ENCODE results near the gene CDR2L. TPM values are rescaled to one million over a fixed set of nuclear protein-coding genes. Genes with fewer than 3 reads are reported as not detected.

CDR2L gene
- 10 to 100 TPM in 6 of 8 experiments, 1 to 10 TPM in 2; 8.1 to 18.0 (median 13.6) TPM for total RNA-seq

DNA sequence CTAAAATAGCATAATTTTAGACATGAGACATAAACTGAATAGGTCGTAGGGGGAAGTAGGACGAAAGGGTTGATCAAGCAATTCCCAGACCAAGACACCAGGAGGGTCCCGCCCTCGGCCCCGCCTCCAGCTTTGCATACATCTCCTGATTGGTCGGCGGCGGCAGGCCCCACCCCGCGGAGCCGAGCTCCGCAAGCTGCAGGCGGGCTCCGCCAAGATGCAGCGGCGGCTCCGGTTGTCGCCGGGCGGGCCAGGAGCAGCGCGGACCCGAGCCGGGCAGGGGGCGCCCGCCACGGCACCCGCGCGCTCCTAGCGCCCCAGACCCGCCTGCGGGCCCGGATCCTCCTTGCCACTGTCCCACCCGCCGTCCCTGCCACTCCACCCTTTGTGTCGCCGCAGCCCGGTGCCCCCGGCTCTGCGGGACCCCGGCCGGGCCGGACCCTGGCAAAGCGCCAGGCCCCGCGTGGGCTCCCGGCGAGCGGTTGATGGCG, at the start of gene CDR2L:
CDR2L (plus strand) TSS at position 215 of the 491 bp plus-strand sequence. CDS start 412 bp downstream, outside the sequence.
- peak within 1 kb of the TSS; percentile 76 to 88 (median 81) for H3K4me3 ChIP-seq
- 0% methylated on average over 2 of the region's 51 CpGs; no CpG with 5 or more reads in 8 of the 10 experiments for WGBS, 10 experiments
- H3K4me1 ChIP-seq (replicated peaks in 1 of 2), result peaks cover 2 to 16% of the 10 kb centered on the region in 2 donors
- H3K27ac ChIP-seq, result peak within 1 kb of the TSS; percentile 88 to 92
- in situ Hi-C loops (cut with MboI; ENCODE audit: low pct_unique_long_range_greater_than_20kb in 2 of 9, low sequenced_read_pairs in 9 of 9, unreplicated experiment in 9 of 9), result no loop called here
- ATAC-seq (replicated peaks in 6 of 8), result peak; percentile 78 to 89 (median 85)

DNA sequence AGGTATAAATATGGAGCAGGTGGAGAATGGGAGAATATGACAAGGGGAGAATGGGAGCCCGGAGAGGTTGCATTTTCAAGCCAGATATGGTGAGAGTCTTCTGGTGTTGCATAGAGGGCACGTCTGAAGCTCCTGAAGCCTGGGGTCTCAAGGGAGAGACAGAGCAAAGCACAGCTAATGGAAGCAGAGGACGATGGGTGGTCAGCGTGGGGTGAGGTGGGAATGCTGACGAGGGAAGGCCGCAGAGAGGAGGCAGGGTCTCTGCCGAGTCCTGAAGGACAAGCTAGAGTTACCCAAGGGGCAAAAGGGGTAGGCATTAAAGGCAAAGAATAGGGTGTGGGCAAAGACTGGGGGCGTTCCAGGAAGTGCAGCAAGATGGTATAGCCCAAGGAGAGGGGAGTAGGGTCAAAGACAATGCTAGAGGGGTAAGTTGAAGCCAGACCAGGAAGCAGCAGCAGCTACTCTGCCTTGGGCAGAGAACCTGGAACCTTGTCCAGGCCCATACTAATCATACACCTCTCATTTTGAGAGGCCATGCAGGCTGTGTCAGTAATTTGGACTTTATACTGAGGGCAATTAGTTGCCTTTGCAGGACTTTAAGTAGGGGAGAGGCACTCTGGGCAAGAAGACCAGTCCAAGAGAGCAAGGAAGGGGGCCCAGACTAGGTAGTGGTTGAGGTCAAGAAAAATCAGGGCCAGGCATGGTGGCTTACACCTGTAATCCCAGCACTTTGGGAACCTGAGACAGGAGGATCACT, 49.1 kb upstream of the CDR2L start:
- in situ Hi-C loops (cut with MboI; ENCODE audit: low pct_unique_long_range_greater_than_20kb in 2 of 9, low sequenced_read_pairs in 9 of 9, unreplicated experiment in 9 of 9), result no loop called here
- Histone ChIP-seq H3K27ac (no peak overlapping the region), H3K4me1 (replicated peaks in 1 of 2) (peaks cover 5 to 7% of the 10 kb centered on the region in 2 donors), H3K4me3 (no peak overlapping the region)
- no peak for ATAC-seq (replicated peaks in 6 of 8)
- WGBS, 10 experiments, result 8 to 90% (median 20%) methylated on average over 2 to 6 of the region's 8 CpGs; no CpG with 5 or more reads in 2 of the 10 experiments

DNA sequence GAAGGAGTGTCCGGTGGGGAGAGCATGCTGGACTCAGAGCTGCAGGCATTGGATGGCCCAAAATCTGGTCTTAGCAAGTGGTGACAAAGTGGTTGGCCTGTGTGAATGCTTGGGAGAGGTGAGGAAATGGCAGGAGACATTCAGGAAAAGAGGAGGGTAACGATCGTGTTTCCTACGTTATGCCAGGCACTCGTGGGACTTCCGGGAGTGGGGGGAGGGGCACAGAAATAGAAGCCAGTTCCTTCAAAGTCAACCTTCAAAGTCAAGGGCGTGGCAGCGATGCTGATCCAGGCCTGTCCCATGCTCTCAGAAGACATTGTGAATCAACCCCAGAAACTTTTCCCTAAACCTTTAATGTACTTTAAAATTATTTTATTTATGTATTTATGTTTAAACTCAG, 47.9 kb upstream of the CDR2L start:
- in situ Hi-C loops (cut with MboI; ENCODE audit: low pct_unique_long_range_greater_than_20kb in 2 of 9, low sequenced_read_pairs in 9 of 9, unreplicated experiment in 9 of 9), result no loop called here
- no peak for ATAC-seq (replicated peaks in 6 of 8)
- Histone ChIP-seq H3K4me1 (replicated peaks in 1 of 2) (peaks cover 5 to 7% of the 10 kb centered on the region in 2 donors), H3K4me3 (no peak overlapping the region), H3K27ac (no peak overlapping the region)
- WGBS, 10 experiments, result 11 to 64% (median 41%) methylated on average over 2 to 7 of the region's 8 CpGs; no CpG with 5 or more reads in 4 of the 10 experiments

DNA sequence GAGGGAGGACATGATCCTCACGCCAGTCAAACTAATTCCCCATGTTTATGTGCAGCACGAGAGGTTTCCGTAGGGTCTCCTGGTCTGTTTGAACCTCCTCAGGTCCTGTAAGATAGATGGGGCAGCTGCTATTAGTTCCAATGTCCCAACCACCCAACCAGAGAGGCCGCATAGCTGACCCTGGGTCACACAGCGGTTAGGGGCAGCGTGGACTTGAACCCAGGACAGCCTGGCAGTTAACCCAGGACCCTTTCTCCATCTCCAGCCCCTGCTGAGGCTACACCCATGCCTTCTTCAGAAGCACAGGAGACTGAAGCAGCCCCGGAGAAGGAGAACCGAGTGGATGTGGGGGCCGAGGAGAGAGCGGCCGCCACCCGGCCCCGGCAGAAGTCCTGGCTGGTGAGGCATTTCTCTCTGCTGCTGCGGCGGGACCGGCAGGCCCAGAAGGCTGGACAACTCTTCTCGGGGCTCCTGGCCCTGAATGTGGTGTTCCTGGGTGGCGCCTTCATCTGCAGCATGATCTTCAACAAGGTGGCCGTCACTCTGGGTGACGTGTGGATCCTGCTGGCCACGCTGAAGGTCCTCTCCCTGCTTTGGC, 46.2 kb upstream of the CDR2L start:
- in situ Hi-C loops (cut with MboI; ENCODE audit: low pct_unique_long_range_greater_than_20kb in 2 of 9, low sequenced_read_pairs in 9 of 9, unreplicated experiment in 9 of 9), result no loop called here
- ATAC-seq (replicated peaks in 6 of 8), result no peak
- no peak overlapping the region for H3K27ac ChIP-seq
- 0 to 100% (median 42%) methylated on average over 1 to 5 of the region's 21 CpGs; no CpG with 5 or more reads in 4 of the 10 experiments for WGBS, 10 experiments
- H3K4me1 ChIP-seq (replicated peaks in 1 of 2), result no peaks in the 10 kb centered on the region
- H3K4me3 ChIP-seq, result no peak overlapping the region

DNA sequence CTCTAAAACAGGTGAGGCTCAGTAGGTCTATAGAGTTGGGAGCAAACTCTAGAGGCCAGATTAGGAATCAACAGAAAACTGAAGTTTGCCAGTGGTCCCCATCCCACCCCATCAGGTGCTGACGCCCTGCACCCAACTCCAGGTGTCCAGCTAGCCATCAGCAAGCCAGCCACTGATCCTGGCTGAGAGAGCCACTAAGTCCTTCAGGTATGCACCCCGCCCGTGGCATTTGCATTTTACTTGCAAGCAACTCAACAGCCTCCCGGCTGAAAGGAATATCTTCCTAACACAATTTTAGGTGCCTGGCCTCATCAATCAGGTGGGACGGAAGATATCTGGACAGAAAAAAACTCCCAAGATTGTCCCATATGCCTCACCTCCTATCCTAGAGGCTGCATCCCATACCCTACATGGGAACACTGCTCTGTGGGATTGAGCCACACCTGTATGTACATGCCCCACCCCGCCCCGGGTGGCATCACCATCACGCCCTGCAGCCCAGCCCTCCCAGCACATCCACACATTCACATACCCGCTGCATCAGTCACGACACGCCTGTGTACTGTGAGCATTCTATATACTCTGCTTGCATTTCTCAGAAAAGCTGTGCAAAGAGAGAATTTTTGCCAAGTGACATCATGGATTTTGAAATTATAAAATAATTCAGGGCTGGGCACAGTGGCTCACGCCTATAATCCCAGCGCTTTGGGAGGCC, 43.5 kb upstream of the CDR2L start:
- in situ Hi-C loops (cut with MboI; ENCODE audit: low pct_unique_long_range_greater_than_20kb in 2 of 9, low sequenced_read_pairs in 9 of 9, unreplicated experiment in 9 of 9), result no loop called here
- peak in 3 of 8 experiments; percentile 52 to 99 (median 97) for ATAC-seq (replicated peaks in 6 of 8)
- Histone ChIP-seq H3K4me1 (replicated peaks in 1 of 2) (no peaks in the 10 kb centered on the region), H3K4me3 (no peak overlapping the region), H3K27ac (no peak overlapping the region)
- WGBS, 10 experiments, result 16 to 82% (median 43%) methylated on average over 3 to 6 of the region's 13 CpGs; no CpG with 5 or more reads in 4 of the 10 experiments

DNA sequence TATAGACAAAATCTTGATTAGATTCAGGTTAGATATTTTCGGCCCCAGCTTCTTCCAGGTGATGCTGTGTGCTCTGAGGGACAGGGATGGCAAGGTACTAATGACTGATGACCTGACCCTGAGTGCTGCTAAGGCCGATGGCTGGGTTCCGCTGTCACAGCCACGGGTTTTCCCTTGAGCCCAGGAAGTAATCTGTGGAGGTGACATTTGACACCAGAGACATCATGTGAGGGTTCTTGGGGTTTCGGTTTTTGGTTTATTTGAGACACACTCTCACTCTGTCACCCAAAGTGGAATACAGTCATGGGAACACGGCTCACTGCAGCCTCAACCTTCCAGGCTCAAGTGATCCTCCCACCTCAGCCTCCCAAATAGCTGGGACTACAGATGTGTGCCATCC, 41.9 kb upstream of the CDR2L start:
- in situ Hi-C loops (cut with MboI; ENCODE audit: low pct_unique_long_range_greater_than_20kb in 2 of 9, low sequenced_read_pairs in 9 of 9, unreplicated experiment in 9 of 9), result no loop called here
- 0 to 100% (median 37%) methylated on average over 1 to 6 of the region's 6 CpGs; no CpG with 5 or more reads in 3 of the 10 experiments for WGBS, 10 experiments

DNA sequence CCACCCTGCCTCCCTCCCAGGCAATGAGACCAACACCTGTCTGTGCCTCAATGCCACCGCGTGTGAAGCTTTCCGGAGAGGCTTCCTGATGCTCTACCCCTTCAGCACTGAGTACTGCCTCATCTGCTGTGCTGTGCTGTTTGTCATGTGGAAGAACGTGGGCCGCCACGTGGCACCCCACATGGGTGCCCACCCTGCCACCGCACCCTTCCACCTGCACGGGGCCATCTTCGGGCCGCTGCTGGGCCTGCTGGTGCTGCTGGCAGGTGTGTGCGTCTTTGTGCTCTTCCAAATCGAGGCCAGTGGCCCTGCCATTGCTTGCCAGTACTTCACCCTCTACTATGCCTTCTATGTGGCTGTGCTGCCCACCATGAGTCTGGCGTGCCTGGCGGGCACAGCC, 40.8 kb upstream of the CDR2L start:
- in situ Hi-C loops (cut with MboI; ENCODE audit: low pct_unique_long_range_greater_than_20kb in 2 of 9, low sequenced_read_pairs in 9 of 9, unreplicated experiment in 9 of 9), result no loop called here
- 60 to 100% (median 68%) methylated on average over 1 to 11 of the region's 14 CpGs; no CpG with 5 or more reads in 6 of the 10 experiments for WGBS, 10 experiments

More for the DNA sequence above, 41.9 kb upstream of the CDR2L start:
- Histone ChIP-seq H3K27ac (no peak overlapping the region), H3K4me1 (replicated peaks in 1 of 2) (no peaks in the 10 kb centered on the region), H3K4me3 (no peak overlapping the region)
- no peak for ATAC-seq (replicated peaks in 6 of 8)

DNA sequence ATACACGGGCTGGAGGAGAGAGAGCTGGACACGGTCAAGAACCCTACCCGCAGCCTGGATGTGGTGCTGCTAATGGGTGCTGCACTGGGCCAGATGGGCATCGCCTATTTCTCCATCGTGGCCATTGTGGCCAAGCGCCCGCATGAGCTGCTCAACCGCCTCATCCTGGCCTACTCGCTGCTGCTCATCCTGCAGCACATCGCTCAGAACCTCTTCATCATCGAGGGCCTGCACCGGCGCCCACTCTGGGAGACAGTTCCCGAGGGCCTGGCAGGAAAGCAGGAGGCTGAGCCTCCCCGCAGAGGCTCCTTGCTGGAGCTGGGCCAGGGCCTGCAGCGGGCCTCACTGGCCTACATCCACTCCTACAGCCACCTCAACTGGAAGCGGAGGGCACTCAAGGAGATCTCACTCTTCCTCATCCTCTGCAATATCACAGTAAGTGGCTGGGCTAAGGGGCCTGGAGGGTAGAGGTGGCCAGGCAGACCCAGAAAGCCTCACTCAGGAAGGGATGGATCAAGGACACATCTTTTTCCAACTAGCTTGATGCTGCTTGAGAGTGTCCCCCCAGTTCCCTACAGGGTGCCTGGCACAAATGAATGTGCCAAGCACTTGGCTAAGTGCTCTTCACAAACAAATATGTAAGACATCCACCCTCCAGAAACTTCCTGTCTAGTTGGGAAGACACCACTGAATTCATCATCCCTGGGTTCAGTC, 40.2 kb upstream of the CDR2L start:
- Histone ChIP-seq H3K4me3 (no peak overlapping the region), H3K27ac (no peak overlapping the region), H3K4me1 (replicated peaks in 1 of 2) (peaks cover 0 to 1% of the 10 kb centered on the region in 2 donors)
- in situ Hi-C loops (cut with MboI; ENCODE audit: low pct_unique_long_range_greater_than_20kb in 2 of 9, low sequenced_read_pairs in 9 of 9, unreplicated experiment in 9 of 9), result no loop called here
- no peak for ATAC-seq (replicated peaks in 6 of 8)
- WGBS, 10 experiments, result 70 to 100% (median 79%) methylated on average over 2 to 8 of the region's 17 CpGs; no CpG with 5 or more reads in 3 of the 10 experiments

More for the DNA sequence above, 40.8 kb upstream of the CDR2L start:
- ATAC-seq (replicated peaks in 6 of 8), result no peak
- Histone ChIP-seq H3K27ac (no peak overlapping the region), H3K4me3 (no peak overlapping the region), H3K4me1 (replicated peaks in 1 of 2) (no peaks in the 10 kb centered on the region)

DNA sequence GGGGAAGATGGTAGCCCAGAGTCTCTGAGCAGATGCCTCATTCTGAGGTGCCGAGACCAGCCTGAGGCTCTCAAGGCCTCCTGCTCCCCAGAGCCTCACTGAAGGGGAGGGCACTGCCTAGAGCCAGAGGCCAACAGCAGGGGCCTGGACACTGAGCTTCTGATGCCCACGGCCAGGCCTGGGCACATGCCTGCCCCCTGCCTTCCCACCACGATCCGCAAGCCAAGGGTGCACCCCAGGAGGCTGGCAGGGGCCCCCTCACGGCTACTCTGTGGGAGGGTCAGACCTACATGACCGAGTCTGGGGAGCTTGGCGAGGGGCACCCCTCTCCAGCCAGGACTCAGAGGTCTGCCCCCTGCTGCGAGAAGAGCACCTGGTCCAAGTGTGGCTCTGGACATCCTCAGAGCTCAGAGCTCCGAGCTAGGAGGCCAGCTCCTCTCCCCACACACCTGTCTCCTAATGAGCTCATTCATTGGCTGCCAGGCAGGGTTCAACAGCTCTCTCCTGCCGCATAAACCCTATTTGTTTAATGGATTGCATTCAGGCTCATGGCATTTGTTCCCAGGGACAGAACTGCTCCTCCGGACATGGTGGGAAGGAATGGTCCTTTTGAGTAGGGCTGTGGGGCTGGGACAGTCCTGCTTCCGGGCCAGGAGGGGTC, 37.8 kb upstream of the CDR2L start:
- peak in 5 of 8 experiments; percentile 6 to 20 (median 14) for ATAC-seq (replicated peaks in 6 of 8)
- Histone ChIP-seq H3K4me3 (no peak overlapping the region), H3K4me1 (replicated peaks in 1 of 2) (peaks cover 6 to 8% of the 10 kb centered on the region in 2 donors), H3K27ac (no peak overlapping the region)
- in situ Hi-C loops (cut with MboI; ENCODE audit: low pct_unique_long_range_greater_than_20kb in 2 of 9, low sequenced_read_pairs in 9 of 9, unreplicated experiment in 9 of 9), result no loop called here
- WGBS, 10 experiments, result 20 to 80% (median 60%) methylated on average over 1 to 3 of the region's 12 CpGs; no CpG with 5 or more reads in 5 of the 10 experiments

DNA sequence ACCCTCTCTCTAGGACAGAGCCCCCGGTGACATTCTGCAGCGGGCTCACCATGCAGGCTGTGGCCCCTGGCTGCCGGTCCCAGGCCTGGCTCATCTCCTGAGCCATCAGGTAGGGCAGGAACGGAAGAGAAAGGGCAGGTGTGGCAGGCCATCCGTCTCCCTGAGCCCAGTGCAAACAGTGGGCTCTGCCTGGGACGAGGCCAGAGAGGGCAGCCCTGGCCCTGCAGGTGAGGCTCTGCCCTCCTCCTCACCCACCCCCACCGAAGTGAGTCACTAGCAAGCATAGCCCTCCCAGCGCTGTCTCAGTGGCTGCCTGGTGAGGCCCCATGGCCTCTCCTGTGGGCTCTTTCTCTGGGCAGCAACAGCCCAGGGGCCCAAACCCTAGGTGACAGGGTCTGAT, 37.2 kb upstream of the CDR2L start:
- WGBS, 10 experiments, result 40 to 80% methylated on average over 1 of the region's 8 CpGs; no CpG with 5 or more reads in 8 of the 10 experiments
- in situ Hi-C loops (cut with MboI; ENCODE audit: low pct_unique_long_range_greater_than_20kb in 2 of 9, low sequenced_read_pairs in 9 of 9, unreplicated experiment in 9 of 9), result no loop called here
- peak in 5 of 8 experiments; percentile 32 to 60 (median 36) for ATAC-seq (replicated peaks in 6 of 8)

DNA sequence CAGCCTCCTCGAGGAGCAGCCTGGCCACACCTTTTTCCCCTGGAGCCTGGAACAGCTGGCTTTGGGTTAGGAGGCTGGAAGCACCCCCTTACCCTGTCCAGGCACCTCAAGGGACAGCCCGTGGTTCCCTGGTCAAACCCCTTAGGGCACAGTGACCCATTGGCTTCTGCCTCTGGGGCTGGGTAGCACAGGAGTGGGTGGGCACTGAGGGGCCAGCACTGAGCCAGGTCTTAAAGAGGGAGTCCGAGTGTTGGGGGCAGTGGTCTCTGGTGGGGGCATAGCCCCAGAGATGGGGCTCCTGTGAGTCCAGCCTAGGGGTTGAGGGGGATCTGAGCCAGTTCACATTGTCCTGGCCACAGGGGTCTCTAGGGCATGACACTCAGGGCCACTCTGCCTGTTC, 36.4 kb upstream of the CDR2L start:
- H3K4me3 ChIP-seq, result no peak overlapping the region
- in situ Hi-C loops (cut with MboI; ENCODE audit: low pct_unique_long_range_greater_than_20kb in 2 of 9, low sequenced_read_pairs in 9 of 9, unreplicated experiment in 9 of 9), result no loop called here
- no peak for ATAC-seq (replicated peaks in 6 of 8)
- WGBS, 10 experiments, result 60 to 100% (median 60%) methylated on average over 1 of the region's 3 CpGs; no CpG with 5 or more reads in 7 of the 10 experiments
- H3K4me1 ChIP-seq (replicated peaks in 1 of 2), result peaks cover 6 to 8% of the 10 kb centered on the region in 2 donors
- H3K27ac ChIP-seq, result no peak overlapping the region

More for the DNA sequence above, 37.2 kb upstream of the CDR2L start:
- Histone ChIP-seq H3K4me3 (no peak overlapping the region), H3K4me1 (replicated peaks in 1 of 2) (peaks cover 6 to 8% of the 10 kb centered on the region in 2 donors), H3K27ac (no peak overlapping the region)
